Activated naive CD8-positive, alpha-beta T cell treated with anti-CD3 and anti-CD28 coated beads for 36 hours (primary cell): ENCODE results near the gene DENND5B. TPM values are rescaled to one million over a fixed set of nuclear protein-coding genes. Genes with fewer than 3 reads are reported as not detected.

Source experiments
- DNase-seq: peaks from one replicate; pipeline ENCODE4 v3.0.0; 2021
- H3K27ac Mint-ChIP-seq: one replicate; pipeline ENCODE4 v1.8.0; 2022; ENCODE audit warnings: mild to moderate bottlenecking, moderate library complexity, mixed read lengths
- H3K27me3 Mint-ChIP-seq: one replicate; pipeline ENCODE4 v1.8.0; 2022; ENCODE audit warnings: mild to moderate bottlenecking, mixed read lengths
- H3K36me3 Mint-ChIP-seq: one replicate; pipeline ENCODE4 v1.8.0; 2021; ENCODE audit warnings: mild to moderate bottlenecking, mixed read lengths
- H3K4me1 Mint-ChIP-seq: one replicate; pipeline ENCODE4 v1.8.0; 2021; ENCODE audit warnings: mixed read lengths
- H3K4me3 Mint-ChIP-seq: one replicate; pipeline ENCODE4 v1.8.0; 2022; ENCODE audit warnings: mild to moderate bottlenecking, moderate library complexity, mixed read lengths
- H3K9me3 Mint-ChIP-seq: one replicate; pipeline ENCODE4 v1.8.0; 2022; ENCODE audit warnings: mixed read lengths
- total RNA-seq, 2 experiments: library from RNA; stranded (reverse); gene quantifications; one replicate each; pipeline ENCODE4 v1.2.3, GENCODE V29; 2021

Gene DENND5B
- total RNA-seq, 2 experiments from 2014 or later = 0.16 to 0.29 TPM

GRCh38 chr12:31605531-31605930, 14.6 kb upstream of the DENND5B start:
- H3K27ac Mint-ChIP-seq = no peak overlapping the region
- DNase-seq = no peak
- H3K36me3 Mint-ChIP-seq = peaks cover 3% of the 10 kb centered on the region
- peaks cover 9% of the 10 kb centered on the region for H3K9me3 Mint-ChIP-seq
- H3K4me1 Mint-ChIP-seq = no peaks in the 10 kb centered on the region
- peaks cover 6% of the 10 kb centered on the region for H3K27me3 Mint-ChIP-seq
- H3K4me3 Mint-ChIP-seq = no peak overlapping the region

DNA sequence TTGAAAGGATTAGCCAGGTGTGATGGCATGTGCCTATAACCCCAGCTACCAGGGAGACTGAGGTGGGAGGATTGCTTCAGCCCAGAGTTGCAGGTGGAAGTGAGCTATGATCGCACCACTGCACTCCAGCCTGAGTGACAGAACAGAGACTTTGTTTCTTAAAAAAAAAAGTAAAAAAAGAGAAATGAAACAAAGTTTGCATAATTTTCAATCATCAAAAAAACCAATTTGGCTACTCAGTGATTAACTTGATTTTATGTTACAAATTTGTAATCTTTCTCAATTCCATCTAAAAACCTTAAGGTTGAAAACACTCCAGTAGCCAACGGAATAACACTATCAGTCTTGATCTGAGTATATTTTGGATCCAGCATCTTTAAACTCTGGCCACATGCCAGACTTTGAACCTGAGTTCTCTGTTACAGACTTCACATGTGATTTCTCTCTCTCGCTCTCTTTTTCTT, 12.6 kb upstream of the DENND5B start:
- H3K27ac Mint-ChIP-seq = no peak overlapping the region
- no peak for DNase-seq
- peaks cover 9% of the 10 kb centered on the region for H3K9me3 Mint-ChIP-seq
- H3K27me3 Mint-ChIP-seq = peaks cover 6% of the 10 kb centered on the region
- H3K4me1 Mint-ChIP-seq = no peaks in the 10 kb centered on the region
- no peak overlapping the region for H3K4me3 Mint-ChIP-seq
- H3K36me3 Mint-ChIP-seq = peaks cover 3% of the 10 kb centered on the region

DNA sequence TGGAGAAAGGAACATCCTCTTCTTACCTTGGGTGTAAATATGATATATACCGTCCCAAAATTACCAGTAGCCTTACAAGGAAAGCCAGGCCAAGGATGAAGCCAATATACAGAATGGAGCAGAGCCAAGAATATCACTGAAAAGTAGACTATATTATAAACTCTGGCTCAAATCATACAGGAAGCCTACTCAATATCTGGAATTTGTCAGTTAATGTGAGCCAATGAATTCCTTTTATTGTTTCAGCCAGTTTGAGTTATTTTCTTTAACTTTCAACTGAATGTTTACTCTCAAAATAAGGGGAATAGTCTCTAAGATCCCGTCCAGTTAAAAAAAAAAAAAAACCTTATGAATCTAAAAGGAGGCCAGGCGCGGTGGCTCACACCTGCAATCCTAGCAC, 9.8 kb upstream of the DENND5B start:
- no peaks in the 10 kb centered on the region for H3K9me3 Mint-ChIP-seq
- no peaks in the 10 kb centered on the region for H3K36me3 Mint-ChIP-seq
- H3K4me1 Mint-ChIP-seq = no peaks in the 10 kb centered on the region
- H3K27me3 Mint-ChIP-seq = peaks cover 12% of the 10 kb centered on the region
- H3K4me3 Mint-ChIP-seq = no peak overlapping the region
- H3K27ac Mint-ChIP-seq = no peak overlapping the region
- DNase-seq = no peak

DNA sequence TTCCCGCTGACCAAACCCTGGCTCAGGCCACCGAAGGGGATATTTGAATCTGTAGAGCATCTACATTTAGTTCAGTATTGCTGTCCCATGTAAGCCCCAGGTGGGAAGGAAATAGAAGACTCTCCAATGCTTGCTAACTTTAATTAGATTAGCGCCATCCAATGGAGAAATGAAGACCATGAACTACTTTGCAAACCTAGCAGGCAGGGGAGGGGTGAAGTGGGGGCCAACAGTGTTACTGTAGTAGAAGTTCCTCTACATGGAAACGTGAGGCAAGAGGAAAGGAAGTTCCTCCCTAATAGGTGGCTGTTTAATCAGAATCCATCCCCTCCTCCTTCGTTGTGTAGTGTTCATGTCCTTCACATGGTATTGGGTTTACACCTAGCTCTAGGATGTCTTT, 9.3 kb upstream of the DENND5B start:
- Mint-ChIP-seq H3K4me1 (no peaks in the 10 kb centered on the region), H3K4me3 (no peak overlapping the region), H3K9me3 (no peaks in the 10 kb centered on the region), H3K27ac (no peak overlapping the region), H3K36me3 (no peaks in the 10 kb centered on the region), H3K27me3 (peaks cover 17% of the 10 kb centered on the region)
- no peak for DNase-seq

DNA sequence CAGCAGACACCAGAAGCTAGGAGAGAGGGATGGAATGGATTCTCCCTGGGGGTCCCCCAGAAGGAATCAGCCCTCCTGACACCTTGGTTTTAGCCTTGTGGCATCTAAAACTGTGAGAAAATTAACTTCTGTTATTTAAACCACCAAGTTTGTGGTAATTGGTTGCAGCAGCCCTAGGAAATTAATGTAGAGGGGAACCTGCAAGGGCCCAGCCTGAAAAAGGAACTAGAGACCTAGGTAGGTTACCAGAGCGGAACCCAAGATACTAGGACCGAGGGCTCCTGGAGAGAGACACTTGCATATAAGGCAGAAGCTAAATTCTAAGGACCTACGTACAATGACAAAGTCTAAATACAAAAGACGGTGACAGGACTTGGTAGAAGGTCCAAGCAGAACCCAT, 8.1 kb upstream of the DENND5B start:
- Mint-ChIP-seq H3K36me3 (no peaks in the 10 kb centered on the region), H3K4me1 (no peaks in the 10 kb centered on the region), H3K27me3 (peaks cover 14% of the 10 kb centered on the region), H3K27ac (no peak overlapping the region), H3K9me3 (no peaks in the 10 kb centered on the region), H3K4me3 (no peak overlapping the region)
- no peak for DNase-seq

GRCh38 chr12:31597066-31597465, 6.1 kb upstream of the DENND5B start:
- Mint-ChIP-seq H3K27ac (no peak overlapping the region), H3K4me3 (no peak overlapping the region), H3K36me3 (no peaks in the 10 kb centered on the region), H3K4me1 (no peaks in the 10 kb centered on the region), H3K9me3 (no peaks in the 10 kb centered on the region), H3K27me3 (peaks cover 31% of the 10 kb centered on the region)
- no peak for DNase-seq

GRCh38 chr12:31594681-31595080, 3.7 kb upstream of the DENND5B start:
- H3K4me1 Mint-ChIP-seq = peaks cover 6% of the 10 kb centered on the region
- H3K4me3 Mint-ChIP-seq = no peak overlapping the region
- no peaks in the 10 kb centered on the region for H3K36me3 Mint-ChIP-seq
- H3K9me3 Mint-ChIP-seq = no peaks in the 10 kb centered on the region
- H3K27ac Mint-ChIP-seq = no peak overlapping the region
- H3K27me3 Mint-ChIP-seq = peaks cover 42% of the 10 kb centered on the region
- DNase-seq = no peak

DNA sequence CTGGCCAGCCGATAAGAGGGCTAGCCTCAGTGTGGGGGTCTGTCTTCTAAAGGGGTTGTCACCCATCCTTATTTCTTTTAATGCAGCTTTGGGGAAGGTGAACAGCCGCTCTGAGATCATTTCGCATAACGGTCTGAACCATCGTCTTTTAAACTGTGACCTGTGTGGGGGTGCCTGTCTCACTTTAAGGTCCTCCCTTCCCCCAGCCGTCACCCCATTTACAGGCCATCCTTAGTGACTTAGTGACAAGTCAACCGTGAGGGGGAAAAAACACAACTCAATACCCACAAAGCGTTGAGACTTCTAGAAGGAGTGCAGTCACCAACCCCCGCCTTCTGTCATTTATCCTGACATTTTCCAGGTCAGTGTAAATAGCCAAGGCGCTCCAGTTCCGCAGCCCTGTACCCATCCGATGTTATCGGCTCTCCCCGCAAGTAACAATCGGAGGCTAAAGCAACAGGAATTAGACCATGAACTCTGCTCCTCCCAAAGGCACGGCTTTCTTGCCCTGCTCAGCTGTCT, 505 bp upstream of the DENND5B start:
- peaks cover 5% of the 10 kb centered on the region for H3K9me3 Mint-ChIP-seq
- H3K36me3 Mint-ChIP-seq = peaks cover 5% of the 10 kb centered on the region
- peaks cover 58% of the 10 kb centered on the region for H3K27me3 Mint-ChIP-seq
- peak overlapping the region; percentile 43 for H3K27ac Mint-ChIP-seq
- peak overlapping the region; percentile 77 for H3K4me3 Mint-ChIP-seq
- H3K4me1 Mint-ChIP-seq = peaks cover 9% of the 10 kb centered on the region
- no peak for DNase-seq

- DNase-seq = peak; percentile 52
- Mint-ChIP-seq H3K27ac (peak overlapping the region; percentile 6), H3K9me3 (peaks cover 5% of the 10 kb centered on the region), H3K36me3 (peaks cover 5% of the 10 kb centered on the region), H3K4me3 (peak overlapping the region; percentile 66), H3K27me3 (peaks cover 55% of the 10 kb centered on the region), H3K4me1 (peaks cover 9% of the 10 kb centered on the region)
These were observed 863 bp downstream of the DENND5B start for GRCh38 chr12:31589904-31590641.

DNA sequence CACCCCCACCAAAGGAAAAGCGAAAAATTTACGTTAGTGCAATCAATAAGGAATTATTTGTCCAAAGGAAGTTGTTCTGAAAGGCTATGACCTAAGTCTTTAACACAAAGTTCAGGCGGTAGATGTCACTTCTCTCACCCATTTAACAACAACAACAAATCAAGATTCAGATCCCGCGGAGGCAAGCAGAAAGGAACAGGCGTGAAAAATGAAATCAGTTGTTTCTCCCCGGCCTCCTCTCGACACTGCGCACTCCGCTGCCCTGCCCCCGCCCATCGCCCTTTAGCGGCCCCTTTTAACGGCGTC, 1.4 kb downstream of the DENND5B start:
- Mint-ChIP-seq H3K4me1 (peaks cover 9% of the 10 kb centered on the region), H3K27ac (peak overlapping the region; percentile 6), H3K4me3 (peak overlapping the region; percentile 66), H3K9me3 (peaks cover 5% of the 10 kb centered on the region), H3K27me3 (peaks cover 58% of the 10 kb centered on the region), H3K36me3 (peaks cover 5% of the 10 kb centered on the region)
- DNase-seq = peak; percentile 53

DNA sequence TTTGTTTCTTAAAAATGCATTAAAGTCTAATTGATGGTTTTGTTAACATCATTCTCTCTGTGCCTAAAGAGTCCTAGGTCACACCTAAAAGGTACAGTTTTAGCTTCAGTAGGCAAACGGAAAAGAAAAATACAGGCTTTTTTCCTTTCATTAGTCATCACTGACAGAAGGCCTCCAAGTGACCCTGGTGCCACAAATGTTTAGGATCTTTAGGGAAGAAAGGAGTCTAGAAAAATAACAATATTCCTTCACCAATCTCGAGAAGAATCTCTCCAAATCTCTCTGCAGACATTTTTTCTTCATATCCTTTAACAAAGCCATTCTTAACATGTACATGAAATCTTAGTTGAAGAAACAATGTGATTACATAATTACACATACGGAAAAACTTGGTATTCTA, 2.0 kb downstream of the DENND5B start:
- Mint-ChIP-seq H3K27me3 (peaks cover 54% of the 10 kb centered on the region), H3K4me3 (no peak overlapping the region), H3K36me3 (peaks cover 5% of the 10 kb centered on the region), H3K27ac (no peak overlapping the region), H3K9me3 (peaks cover 5% of the 10 kb centered on the region), H3K4me1 (peaks cover 9% of the 10 kb centered on the region)
- no peak for DNase-seq

DNA sequence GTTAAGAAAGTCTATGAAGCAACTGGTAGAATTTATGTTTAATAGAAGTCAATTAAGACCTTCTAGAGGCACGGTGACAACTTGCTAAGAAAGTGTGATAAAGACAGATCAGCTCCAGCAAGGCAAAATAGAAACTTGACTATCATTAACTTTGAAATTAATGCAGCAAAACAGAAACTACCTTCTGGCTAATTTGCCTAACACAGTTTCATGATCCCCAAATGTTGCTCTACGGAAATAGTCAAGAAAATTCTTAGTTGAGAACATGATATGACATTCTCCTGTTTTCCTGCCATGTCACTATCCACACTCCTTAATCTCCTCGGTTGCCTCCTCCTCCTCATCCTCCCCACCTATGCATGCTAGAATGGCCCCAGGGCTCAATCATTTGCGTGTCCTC, 4.2 kb downstream of the DENND5B start:
- Mint-ChIP-seq H3K9me3 (peaks cover 5% of the 10 kb centered on the region), H3K4me1 (peaks cover 8% of the 10 kb centered on the region), H3K36me3 (peaks cover 5% of the 10 kb centered on the region), H3K27me3 (peaks cover 34% of the 10 kb centered on the region), H3K27ac (no peak overlapping the region), H3K4me3 (no peak overlapping the region)
- no peak for DNase-seq

DNA sequence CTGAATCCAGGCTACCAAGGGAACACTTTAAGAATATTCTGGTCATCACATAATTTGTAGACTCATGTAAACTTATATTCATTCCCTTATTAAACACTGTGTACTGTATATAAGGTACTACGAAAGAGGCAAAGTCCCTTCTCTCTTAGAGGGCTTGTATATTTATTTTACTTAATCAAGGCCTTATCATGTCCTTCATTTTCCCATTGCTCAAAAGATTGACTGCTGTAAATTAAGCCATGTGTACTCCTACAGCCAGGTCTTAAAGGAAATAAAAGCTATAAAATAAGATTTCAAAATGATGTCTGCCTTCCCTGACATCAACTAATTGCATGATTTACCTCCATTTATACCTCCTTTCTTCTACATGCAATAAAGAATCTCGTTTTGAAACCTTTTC, 5.0 kb downstream of the DENND5B start:
- peaks cover 4% of the 10 kb centered on the region for H3K4me1 Mint-ChIP-seq
- peaks cover 5% of the 10 kb centered on the region for H3K36me3 Mint-ChIP-seq
- no peak overlapping the region for H3K4me3 Mint-ChIP-seq
- peaks cover 5% of the 10 kb centered on the region for H3K9me3 Mint-ChIP-seq
- no peak for DNase-seq
- no peak overlapping the region for H3K27ac Mint-ChIP-seq
- peaks cover 29% of the 10 kb centered on the region for H3K27me3 Mint-ChIP-seq

- Mint-ChIP-seq H3K4me1 (peaks cover 4% of the 10 kb centered on the region), H3K9me3 (peaks cover 5% of the 10 kb centered on the region), H3K36me3 (peaks cover 5% of the 10 kb centered on the region), H3K4me3 (no peak overlapping the region), H3K27me3 (peaks cover 29% of the 10 kb centered on the region), H3K27ac (no peak overlapping the region)
- no peak for DNase-seq
These were observed 5.7 kb downstream of the DENND5B start for GRCh38 chr12:31585271-31585670.

DNA sequence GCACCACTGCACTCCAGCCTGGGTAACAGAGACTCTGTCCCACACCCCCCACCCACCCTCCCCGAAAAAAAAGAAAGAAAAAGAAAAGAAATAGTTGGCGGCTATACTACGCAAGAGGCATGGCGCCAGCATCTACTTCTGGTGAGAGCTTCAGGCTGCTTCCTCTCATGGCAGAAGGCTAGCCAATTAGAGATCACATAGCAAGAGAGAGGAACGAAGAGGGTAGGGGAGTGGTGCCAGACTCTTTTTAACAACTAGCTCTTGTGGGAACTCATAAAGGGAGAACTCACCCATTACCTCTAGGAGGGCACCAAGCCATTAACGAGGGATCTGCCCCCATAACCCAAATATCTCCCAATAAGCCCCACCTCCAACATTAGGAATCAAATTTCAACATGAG, 6.2 kb downstream of the DENND5B start:
- Mint-ChIP-seq H3K9me3 (peaks cover 5% of the 10 kb centered on the region), H3K36me3 (peaks cover 5% of the 10 kb centered on the region), H3K4me3 (no peak overlapping the region), H3K27me3 (peaks cover 28% of the 10 kb centered on the region), H3K4me1 (peaks cover 4% of the 10 kb centered on the region), H3K27ac (no peak overlapping the region)
- DNase-seq = no peak

GRCh38 chr12:31583878-31584277, 7.1 kb downstream of the DENND5B start:
- Mint-ChIP-seq H3K27me3 (peaks cover 18% of the 10 kb centered on the region), H3K4me1 (no peaks in the 10 kb centered on the region), H3K9me3 (peaks cover 5% of the 10 kb centered on the region), H3K36me3 (peaks cover 5% of the 10 kb centered on the region), H3K4me3 (no peak overlapping the region), H3K27ac (no peak overlapping the region)
- DNase-seq = no peak
